GM12872 (cell line): ENCODE data around the gene MXRA8.

Source experiments
- TF ChIP-seq, protein P1 (sequence below): IDR thresholded peaks from 3 replicates; pipeline ENCODE4 v1.5.1; 2011; ENCODE audit warnings: low read depth, mild to moderate bottlenecking, low read length, moderate library complexity; ENCODE audit not compliant: insufficient read depth

The MXRA8 gene

DNA sequence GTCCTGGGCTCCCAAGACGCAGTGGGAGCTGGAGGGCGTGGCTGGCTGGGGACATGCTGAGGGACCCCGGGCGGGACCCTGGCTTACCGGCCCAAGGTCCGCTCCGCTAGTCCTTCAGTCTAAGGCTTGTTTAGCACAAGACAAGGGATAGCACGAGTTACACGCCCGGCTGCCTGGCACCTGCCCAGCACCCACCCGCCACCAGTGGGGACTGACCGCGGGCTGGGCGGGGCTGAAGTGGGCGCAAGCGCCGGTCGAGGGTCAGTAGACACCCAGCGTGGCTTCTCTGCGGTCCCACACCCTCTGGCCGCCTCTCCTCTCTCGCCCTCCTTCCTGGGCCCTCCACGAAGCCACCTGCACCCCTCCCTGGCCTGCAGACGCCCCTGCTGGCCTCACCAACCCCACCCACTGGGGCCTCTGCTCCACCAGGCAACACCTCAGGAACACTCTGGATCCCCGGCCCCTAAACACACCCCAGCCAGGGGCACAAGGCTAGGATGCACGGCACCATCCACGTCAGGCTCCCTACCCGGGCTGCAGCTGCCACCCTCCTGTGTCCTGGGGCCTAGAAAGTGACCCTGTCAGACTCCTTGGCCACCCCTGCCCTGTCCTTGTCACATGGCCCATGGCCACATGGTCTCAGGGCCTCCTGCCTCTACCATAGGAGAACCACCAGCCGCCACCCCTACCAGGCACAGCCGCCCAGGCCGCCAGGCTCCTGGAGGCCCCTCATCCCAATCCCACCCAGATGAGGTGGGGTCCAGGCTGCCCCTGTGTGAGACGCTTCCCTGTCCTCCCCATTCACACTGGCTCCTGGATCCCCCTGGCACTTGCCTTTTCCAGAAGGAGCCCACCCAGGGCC lies 21.2 kb downstream of the MXRA8 start:
- TF ChIP-seq, protein P1, sequence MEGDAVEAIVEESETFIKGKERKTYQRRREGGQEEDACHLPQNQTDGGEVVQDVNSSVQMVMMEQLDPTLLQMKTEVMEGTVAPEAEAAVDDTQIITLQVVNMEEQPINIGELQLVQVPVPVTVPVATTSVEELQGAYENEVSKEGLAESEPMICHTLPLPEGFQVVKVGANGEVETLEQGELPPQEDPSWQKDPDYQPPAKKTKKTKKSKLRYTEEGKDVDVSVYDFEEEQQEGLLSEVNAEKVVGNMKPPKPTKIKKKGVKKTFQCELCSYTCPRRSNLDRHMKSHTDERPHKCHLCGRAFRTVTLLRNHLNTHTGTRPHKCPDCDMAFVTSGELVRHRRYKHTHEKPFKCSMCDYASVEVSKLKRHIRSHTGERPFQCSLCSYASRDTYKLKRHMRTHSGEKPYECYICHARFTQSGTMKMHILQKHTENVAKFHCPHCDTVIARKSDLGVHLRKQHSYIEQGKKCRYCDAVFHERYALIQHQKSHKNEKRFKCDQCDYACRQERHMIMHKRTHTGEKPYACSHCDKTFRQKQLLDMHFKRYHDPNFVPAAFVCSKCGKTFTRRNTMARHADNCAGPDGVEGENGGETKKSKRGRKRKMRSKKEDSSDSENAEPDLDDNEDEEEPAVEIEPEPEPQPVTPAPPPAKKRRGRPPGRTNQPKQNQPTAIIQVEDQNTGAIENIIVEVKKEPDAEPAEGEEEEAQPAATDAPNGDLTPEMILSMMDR: no peak

DNA sequence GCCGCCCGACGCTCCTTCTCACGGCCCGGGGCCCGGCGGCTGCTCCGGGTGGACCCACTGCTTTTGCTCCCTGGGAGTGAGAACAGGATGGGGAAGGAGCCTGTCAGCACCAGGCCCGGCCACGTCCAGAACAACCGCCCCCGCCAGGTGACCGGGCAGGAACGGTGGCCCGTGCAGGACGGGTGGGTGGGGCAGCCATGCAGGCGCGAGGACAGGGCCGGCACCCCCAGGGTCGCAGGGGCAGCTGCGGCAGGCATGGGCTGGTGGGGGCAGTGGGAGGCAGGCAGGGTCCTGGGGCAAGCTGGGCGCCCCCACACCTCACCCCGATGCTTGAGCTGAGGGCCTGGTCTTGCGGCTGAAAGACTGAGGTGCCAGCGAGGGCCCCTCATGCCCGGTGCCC lies 21.9 kb downstream of the MXRA8 start:
- TF ChIP-seq, protein P1: no peak

DNA sequence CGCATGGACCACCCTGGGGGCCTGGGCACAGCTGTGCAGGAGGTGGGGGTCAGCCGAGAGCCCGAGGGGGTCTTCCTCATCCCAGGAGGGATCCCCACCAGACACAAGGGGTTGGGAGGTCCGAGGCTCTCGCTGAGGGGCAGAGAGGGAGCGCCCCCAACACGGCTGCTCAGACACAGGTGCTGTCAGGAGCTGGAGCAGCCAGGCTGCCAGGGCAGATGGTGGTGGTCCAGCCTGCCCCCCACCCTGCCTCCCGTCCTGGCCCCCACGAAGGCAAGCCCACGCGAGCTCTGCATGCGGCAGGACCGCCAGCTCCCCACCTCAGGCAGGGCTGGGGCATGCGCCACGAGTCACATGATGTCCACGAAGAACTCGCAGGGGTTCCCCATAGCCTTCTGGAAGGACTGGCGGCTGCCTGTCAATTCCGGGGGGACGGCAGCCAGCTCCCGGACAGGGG lies 22.5 kb downstream of the MXRA8 start:
- TF ChIP-seq, protein P1: no peak

DNA sequence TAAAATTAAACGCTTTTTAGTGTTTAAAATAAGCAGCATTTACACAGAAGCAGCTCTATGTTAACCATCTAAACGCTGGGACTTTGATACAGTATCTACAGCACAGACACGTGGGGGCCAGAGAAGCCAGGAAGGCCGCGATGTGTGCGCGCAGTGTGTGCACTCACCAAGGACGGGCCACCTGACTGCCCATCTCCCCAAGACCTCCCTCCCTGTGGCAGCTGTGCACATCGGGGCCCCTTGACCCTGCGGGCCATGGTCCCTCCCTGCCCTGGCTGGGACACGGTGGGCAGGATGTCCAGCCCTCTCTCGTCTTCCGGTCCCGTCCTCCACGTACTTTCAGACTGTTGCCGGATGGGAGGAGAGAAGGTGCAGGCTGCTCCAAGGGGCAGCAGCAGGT lies 23.1 kb downstream of the MXRA8 start:
- TF ChIP-seq, protein P1: no peak

DNA sequence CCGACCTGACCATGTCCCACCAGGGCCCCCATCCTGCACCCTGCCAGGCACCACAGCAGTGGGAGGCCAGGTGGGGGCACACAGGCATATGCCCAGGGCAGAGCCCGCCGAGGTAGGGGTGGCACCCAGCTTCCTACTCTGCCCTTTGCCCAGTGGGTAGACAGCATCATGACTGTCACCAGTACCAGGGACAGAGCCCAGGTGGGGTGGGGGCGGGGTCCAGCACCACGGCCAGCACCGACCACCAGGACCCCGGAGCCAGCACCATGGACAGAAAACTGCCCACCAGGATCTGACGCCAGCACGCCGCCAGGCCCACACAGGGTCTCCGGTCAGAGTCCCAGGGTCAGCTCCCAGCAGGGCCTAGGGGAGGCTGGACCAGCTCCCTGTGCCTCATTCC lies 23.5 kb downstream of the MXRA8 start:
- TF ChIP-seq, protein P1: no peak

DNA sequence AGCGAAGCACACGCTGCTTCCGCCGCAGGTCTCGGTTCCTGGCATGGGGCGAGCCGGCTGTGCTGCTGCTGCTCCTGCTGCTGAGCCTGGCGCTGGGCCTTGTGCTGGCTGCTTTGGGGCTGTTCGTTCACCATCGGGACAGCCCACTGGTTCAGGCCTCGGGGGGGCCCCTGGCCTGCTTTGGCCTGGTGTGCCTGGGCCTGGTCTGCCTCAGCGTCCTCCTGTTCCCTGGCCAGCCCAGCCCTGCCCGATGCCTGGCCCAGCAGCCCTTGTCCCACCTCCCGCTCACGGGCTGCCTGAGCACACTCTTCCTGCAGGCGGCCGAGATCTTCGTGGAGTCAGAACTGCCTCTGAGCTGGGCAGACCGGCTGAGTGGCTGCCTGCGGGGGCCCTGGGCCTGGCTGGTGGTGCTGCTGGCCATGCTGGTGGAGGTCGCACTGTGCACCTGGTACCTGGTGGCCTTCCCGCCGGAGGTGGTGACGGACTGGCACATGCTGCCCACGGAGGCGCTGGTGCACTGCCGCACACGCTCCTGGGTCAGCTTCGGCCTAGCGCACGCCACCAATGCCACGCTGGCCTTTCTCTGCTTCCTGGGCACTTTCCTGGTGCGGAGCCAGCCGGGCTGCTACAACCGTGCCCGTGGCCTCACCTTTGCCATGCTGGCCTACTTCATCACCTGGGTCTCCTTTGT lies 24.7 kb downstream of the MXRA8 start:
- TF ChIP-seq, protein P1: no peak

DNA sequence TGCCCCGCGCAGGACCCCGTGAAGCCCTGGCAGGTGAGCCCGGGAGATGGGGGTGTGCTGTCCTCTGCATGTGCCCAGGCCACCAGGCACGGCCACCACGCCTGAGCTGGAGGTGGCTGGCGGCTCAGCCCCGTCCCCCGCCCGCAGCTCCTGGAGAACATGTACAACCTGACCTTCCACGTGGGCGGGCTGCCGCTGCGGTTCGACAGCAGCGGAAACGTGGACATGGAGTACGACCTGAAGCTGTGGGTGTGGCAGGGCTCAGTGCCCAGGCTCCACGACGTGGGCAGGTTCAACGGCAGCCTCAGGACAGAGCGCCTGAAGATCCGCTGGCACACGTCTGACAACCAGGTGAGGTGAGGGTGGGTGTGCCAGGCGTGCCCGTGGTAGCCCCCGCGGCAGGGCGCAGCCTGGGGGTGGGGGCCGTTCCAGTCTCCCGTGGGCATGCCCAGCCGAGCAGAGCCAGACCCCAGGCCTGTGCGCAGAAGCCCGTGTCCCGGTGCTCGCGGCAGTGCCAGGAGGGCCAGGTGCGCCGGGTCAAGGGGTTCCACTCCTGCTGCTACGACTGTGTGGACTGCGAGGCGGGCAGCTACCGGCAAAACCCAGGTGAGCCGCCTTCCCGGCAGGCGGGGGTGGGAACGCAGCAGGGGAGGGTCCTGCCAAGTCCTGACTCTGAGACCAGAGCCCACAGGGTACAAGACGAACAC lies 25.4 kb downstream of the MXRA8 start:
- TF ChIP-seq, protein P1: no peak
